SU-DHL-6 (cell line): ENCODE measurements around the gene ZNF438.

Source experiments
- CTCF ChIP-seq: fragments of 200-600 bp; sonication (generic); IDR thresholded peaks from one replicate; pipeline ENCODE4 v1.5.1; 2017; ENCODE audit warnings: antibody characterized with exemption, mild to moderate bottlenecking, low read length, moderate library complexity; ENCODE audit not compliant: insufficient read depth, poor library complexity, severe bottlenecking
- EZH2phosphoT487 ChIP-seq: fragments of 200-600 bp; sonication (generic), shearing (Covaris generic); conservative IDR thresholded peaks from 2 replicates; pipeline ENCODE4 v1.6.1; 2018; ENCODE audit warnings: mild to moderate bottlenecking, antibody characterized with exemption, low read length, moderate library complexity, mixed read lengths

GRCh38 chr10:31076610-31076988 lies 44.9 kb upstream of the ZNF438 start:
- no peak for TF ChIP-seq CTCF
- TF ChIP-seq EZH2phosphoT487, result no peak
